WTC11 (cell line): Measurements from ENCODE around the gene C6orf118. TPM values are rescaled to one million over a fixed set of nuclear protein-coding genes. Genes with fewer than 3 reads are reported as not detected.

ENCODE experiments used
- ATAC-seq: fragments of 200-7000 bp; cut with Tn5 transposase; 2 replicates; pipeline ENCODE4 v1.10.0; 2021; ENCODE audit warnings: mild to moderate bottlenecking, moderate library complexity
- CTCF ChIA-PET: fragments of 300-600 bp; sonication (Branson Sonifier 250); formaldehyde crosslinking; loops from one replicate; lab custom pipeline; 2021; ENCODE audit warnings: antibody characterized with exemption; lab: Charles Lee
- POLR2A ChIA-PET: fragments of 350-600 bp; sonication (Branson Sonifier 250); formaldehyde crosslinking; loops from one replicate; lab custom pipeline; 2021; ENCODE audit warnings: antibody characterized with exemption; lab: Charles Lee
- DNase-seq: peaks from one replicate; pipeline ENCODE4 v3.0.0; 2021; ENCODE audit warnings: low spot score
- H3K27ac Mint-ChIP-seq: 2 replicates; pipeline ENCODE4 v1.8.0; 2021; ENCODE audit warnings: mixed read lengths
- H3K27me3 Mint-ChIP-seq: 2 replicates; pipeline ENCODE4 v1.8.0; 2021; ENCODE audit warnings: low read depth, mild to moderate bottlenecking, moderate library complexity, mixed read lengths
- H3K36me3 Mint-ChIP-seq: 2 replicates; pipeline ENCODE4 v1.8.0; 2021; ENCODE audit warnings: mixed read lengths
- H3K4me1 Mint-ChIP-seq: 2 replicates; pipeline ENCODE4 v1.8.0; 2022; ENCODE audit warnings: mixed read lengths
- H3K4me3 Mint-ChIP-seq: 2 replicates; pipeline ENCODE4 v1.8.0; 2021; ENCODE audit warnings: mild to moderate bottlenecking, moderate library complexity, mixed read lengths
- H3K9me3 Mint-ChIP-seq: 2 replicates; pipeline ENCODE4 v1.8.0; 2021; ENCODE audit warnings: mixed read lengths
- CBFB ChIP-seq: sonication (generic); formaldehyde crosslinking; IDR thresholded peaks from 2 replicates; pipeline ENCODE4 v1.8.1; 2022; ENCODE audit warnings: mild to moderate bottlenecking, low read depth, missing genetic modification reagents
- CREM ChIP-seq: sonication (generic); formaldehyde crosslinking; IDR thresholded peaks from 2 replicates; pipeline ENCODE4 v1.8.1; 2022; ENCODE audit warnings: mild to moderate bottlenecking, missing genetic modification reagents, moderate library complexity
- GTF2I ChIP-seq: fragments of 250-450 bp; sonication (Bioruptor Pico); conservative IDR thresholded peaks from 2 replicates; pipeline ENCODE4 v1.4.0; 2021; ENCODE audit warnings: mild to moderate bottlenecking
- IRF2 ChIP-seq: sonication (generic); formaldehyde crosslinking; IDR thresholded peaks from 2 replicates; pipeline ENCODE4 v1.8.0; 2022; ENCODE audit warnings: low read depth, missing genetic modification reagents, borderline replicate concordance
- MXD4 ChIP-seq: fragments of 250-450 bp; sonication (Bioruptor Pico); IDR thresholded peaks from 2 replicates; pipeline ENCODE4 v1.8.0; 2021; ENCODE audit warnings: mild to moderate bottlenecking, moderate library complexity, borderline replicate concordance
- NR3C1 ChIP-seq: sonication (generic); formaldehyde crosslinking; conservative IDR thresholded peaks from 2 replicates; pipeline ENCODE4 v1.8.1; 2023; ENCODE audit warnings: low read depth, mild to moderate bottlenecking, missing genetic modification reagents
- RELA ChIP-seq: sonication (generic); formaldehyde crosslinking; IDR thresholded peaks from 2 replicates; pipeline ENCODE4 v1.8.1; 2022; ENCODE audit warnings: missing genetic modification reagents, mild to moderate bottlenecking, borderline replicate concordance
- TCF7 ChIP-seq: sonication (generic); formaldehyde crosslinking; IDR thresholded peaks from 2 replicates; pipeline ENCODE4 v1.8.0; 2022; ENCODE audit warnings: mild to moderate bottlenecking, low read depth, missing genetic modification reagents, moderate library complexity
- TEAD1 ChIP-seq: sonication (generic); formaldehyde crosslinking; IDR thresholded peaks from 2 replicates; pipeline ENCODE4 v1.8.0; 2022; ENCODE audit warnings: mild to moderate bottlenecking, missing genetic modification reagents
- TP53 ChIP-seq: sonication (generic); formaldehyde crosslinking; IDR thresholded peaks from 2 replicates; pipeline ENCODE4 v1.8.1; 2023; ENCODE audit warnings: mild to moderate bottlenecking, missing genetic modification reagents
- ZNF219 ChIP-seq: sonication (generic); formaldehyde crosslinking; IDR thresholded peaks from 2 replicates; pipeline ENCODE4 v1.8.0; 2023; ENCODE audit warnings: missing genetic modification reagents, mild to moderate bottlenecking, borderline replicate concordance
- ZNF671 ChIP-seq: fragments of 250-450 bp; sonication (Bioruptor Pico); IDR thresholded peaks from 2 replicates; pipeline ENCODE4 v1.8.0; 2021; ENCODE audit warnings: mild to moderate bottlenecking
- total RNA-seq: library from RNA; stranded (reverse); gene quantifications from 3 replicates; pipeline ENCODE4 v1.2.3, GENCODE V29; 2021
- TF ChIP-seq, protein P1 (sequence below): fragments of 250-450 bp; sonication (Bioruptor Pico); IDR thresholded peaks from 2 replicates; pipeline ENCODE4 v1.9.0; 2021; ENCODE audit warnings: mild to moderate bottlenecking, borderline replicate concordance
- TF ChIP-seq, protein P2 (sequence below): sonication (generic); formaldehyde crosslinking; conservative IDR thresholded peaks from 2 replicates; pipeline ENCODE4 v1.8.1; 2023; ENCODE audit warnings: mild to moderate bottlenecking, low read depth, missing genetic modification reagents, moderate library complexity
- TF ChIP-seq, protein P3 (sequence below): fragments of 200-600 bp; IDR thresholded peaks from 2 replicates; pipeline ENCODE4 v1.8.0; 2022; ENCODE audit warnings: antibody characterized with exemption
- TF ChIP-seq, protein P4 (sequence below): sonication (generic); formaldehyde crosslinking; IDR thresholded peaks from 2 replicates; pipeline ENCODE4 v1.8.1; 2023; ENCODE audit warnings: mild to moderate bottlenecking, missing genetic modification reagents, borderline replicate concordance
- TF ChIP-seq, protein P5 (sequence below): sonication (generic); formaldehyde crosslinking; IDR thresholded peaks from 2 replicates; pipeline ENCODE4 v1.8.0; 2023; ENCODE audit warnings: missing genetic modification reagents, mild to moderate bottlenecking, borderline replicate concordance
- TF ChIP-seq, protein P6 (sequence below): sonication (generic); formaldehyde crosslinking; IDR thresholded peaks from 2 replicates; pipeline ENCODE4 v1.8.0; 2022; ENCODE audit warnings: mild to moderate bottlenecking, missing genetic modification reagents

C6orf118 gene
- total RNA-seq, 1 experiment from 2014 or later = 0.22 TPM

DNA sequence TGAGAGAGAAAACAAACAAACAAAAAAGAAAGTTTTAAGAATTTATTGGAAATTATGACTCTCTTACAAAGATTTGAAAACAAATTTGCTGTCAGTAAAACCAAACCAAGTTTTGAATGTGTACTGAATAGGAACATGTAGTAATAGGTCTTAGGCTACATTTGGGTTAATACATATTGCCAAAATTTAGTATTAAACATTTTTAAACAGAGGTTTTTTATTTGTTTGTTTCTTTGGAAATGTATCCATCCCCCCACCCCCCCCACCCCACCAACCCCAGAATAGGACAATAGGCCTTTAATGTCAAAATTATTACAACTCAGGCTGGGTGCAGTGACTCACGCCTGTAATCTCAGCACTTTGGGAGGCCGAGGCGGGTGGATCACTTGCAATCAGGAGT, 2.5 kb downstream of the C6orf118 start (continued):
- TF ChIP-seq TCF7 (CRISPR knock-in tag) (no peak), CREM (no peak), MXD4 (no peak), RELA (CRISPR knock-in tag) (no peak), NR3C1 (CRISPR knock-in tag) (no peak)
- TF ChIP-seq, protein P1, sequence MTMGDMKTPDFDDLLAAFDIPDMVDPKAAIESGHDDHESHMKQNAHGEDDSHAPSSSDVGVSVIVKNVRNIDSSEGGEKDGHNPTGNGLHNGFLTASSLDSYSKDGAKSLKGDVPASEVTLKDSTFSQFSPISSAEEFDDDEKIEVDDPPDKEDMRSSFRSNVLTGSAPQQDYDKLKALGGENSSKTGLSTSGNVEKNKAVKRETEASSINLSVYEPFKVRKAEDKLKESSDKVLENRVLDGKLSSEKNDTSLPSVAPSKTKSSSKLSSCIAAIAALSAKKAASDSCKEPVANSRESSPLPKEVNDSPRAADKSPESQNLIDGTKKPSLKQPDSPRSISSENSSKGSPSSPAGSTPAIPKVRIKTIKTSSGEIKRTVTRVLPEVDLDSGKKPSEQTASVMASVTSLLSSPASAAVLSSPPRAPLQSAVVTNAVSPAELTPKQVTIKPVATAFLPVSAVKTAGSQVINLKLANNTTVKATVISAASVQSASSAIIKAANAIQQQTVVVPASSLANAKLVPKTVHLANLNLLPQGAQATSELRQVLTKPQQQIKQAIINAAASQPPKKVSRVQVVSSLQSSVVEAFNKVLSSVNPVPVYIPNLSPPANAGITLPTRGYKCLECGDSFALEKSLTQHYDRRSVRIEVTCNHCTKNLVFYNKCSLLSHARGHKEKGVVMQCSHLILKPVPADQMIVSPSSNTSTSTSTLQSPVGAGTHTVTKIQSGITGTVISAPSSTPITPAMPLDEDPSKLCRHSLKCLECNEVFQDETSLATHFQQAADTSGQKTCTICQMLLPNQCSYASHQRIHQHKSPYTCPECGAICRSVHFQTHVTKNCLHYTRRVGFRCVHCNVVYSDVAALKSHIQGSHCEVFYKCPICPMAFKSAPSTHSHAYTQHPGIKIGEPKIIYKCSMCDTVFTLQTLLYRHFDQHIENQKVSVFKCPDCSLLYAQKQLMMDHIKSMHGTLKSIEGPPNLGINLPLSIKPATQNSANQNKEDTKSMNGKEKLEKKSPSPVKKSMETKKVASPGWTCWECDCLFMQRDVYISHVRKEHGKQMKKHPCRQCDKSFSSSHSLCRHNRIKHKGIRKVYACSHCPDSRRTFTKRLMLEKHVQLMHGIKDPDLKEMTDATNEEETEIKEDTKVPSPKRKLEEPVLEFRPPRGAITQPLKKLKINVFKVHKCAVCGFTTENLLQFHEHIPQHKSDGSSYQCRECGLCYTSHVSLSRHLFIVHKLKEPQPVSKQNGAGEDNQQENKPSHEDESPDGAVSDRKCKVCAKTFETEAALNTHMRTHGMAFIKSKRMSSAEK (CRISPR knock-in tag) = no peak
- TF ChIP-seq, all 79 proteins: peak for 0

DNA sequence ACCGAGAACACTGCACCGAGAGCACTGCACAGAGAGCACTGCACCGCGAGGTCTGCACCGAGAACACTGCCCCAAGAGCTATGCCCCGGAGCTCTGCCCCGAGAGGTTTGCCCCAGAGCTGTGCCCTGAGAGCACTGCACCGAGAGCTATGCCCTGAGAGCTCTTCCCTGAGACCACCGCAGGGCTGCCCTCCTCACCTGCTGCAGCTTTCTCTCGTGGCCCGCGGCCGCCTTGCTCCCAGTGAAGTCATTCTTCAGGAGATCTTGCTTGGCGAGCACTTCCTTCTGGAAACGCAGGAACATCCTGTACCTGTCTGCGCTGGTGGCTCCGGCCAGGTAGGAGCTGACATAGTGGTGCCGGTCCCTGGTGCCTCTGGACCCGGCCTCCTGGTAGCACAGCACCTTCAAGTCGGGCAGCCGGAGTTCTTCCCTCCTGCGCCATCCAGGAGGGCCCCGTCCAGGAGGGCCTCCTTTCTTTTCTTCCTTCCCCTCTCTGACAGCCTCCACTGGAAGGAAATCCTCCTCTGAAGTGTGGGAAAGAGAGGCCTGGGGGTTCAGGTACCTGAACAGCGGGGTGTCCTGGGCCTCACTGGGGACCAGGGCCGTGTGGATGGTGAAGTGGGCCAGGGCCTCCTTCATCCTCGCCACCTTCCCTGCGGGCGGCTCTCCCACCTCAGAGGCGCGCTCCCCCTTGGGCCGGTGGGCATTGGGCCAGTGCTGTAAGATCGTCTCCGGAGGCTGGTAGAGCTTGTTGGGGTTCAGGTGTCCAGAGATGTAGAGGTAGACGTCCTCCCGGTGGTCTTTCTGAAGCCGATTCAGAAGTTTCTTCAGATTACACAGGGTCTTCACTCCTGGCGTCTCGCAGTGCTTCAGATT, 7.8 kb downstream of the C6orf118 start:
- Mint-ChIP-seq H3K27me3 (no peaks in the 10 kb centered on the region; the same call in 1 of the 2 replicates), H3K4me3 (no peak overlapping the region), H3K4me1 (peaks cover 3% of the 10 kb centered on the region), H3K27ac (no peak overlapping the region), H3K36me3 (no peaks in the 10 kb centered on the region; the same call in 1 of the 2 replicates), H3K9me3 (no peaks in the 10 kb centered on the region)
- ChIA-PET CTCF (no interaction called here), POLR2A (no interaction called here)
- DNase-seq (no peak), ATAC-seq (no peak)
- TF ChIP-seq TP53 (CRISPR knock-in tag) (no peak), IRF2 (CRISPR knock-in tag) (no peak), GTF2I (CRISPR knock-in tag) (no peak), CBFB (CRISPR knock-in tag) (no peak), ZNF671 (CRISPR knock-in tag) (no peak), ZNF219 (no peak), TEAD1 (no peak)
- TF ChIP-seq, protein P2, sequence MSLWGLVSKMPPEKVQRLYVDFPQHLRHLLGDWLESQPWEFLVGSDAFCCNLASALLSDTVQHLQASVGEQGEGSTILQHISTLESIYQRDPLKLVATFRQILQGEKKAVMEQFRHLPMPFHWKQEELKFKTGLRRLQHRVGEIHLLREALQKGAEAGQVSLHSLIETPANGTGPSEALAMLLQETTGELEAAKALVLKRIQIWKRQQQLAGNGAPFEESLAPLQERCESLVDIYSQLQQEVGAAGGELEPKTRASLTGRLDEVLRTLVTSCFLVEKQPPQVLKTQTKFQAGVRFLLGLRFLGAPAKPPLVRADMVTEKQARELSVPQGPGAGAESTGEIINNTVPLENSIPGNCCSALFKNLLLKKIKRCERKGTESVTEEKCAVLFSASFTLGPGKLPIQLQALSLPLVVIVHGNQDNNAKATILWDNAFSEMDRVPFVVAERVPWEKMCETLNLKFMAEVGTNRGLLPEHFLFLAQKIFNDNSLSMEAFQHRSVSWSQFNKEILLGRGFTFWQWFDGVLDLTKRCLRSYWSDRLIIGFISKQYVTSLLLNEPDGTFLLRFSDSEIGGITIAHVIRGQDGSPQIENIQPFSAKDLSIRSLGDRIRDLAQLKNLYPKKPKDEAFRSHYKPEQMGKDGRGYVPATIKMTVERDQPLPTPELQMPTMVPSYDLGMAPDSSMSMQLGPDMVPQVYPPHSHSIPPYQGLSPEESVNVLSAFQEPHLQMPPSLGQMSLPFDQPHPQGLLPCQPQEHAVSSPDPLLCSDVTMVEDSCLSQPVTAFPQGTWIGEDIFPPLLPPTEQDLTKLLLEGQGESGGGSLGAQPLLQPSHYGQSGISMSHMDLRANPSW (CRISPR knock-in tag) = no peak
- TF ChIP-seq, protein P3, sequence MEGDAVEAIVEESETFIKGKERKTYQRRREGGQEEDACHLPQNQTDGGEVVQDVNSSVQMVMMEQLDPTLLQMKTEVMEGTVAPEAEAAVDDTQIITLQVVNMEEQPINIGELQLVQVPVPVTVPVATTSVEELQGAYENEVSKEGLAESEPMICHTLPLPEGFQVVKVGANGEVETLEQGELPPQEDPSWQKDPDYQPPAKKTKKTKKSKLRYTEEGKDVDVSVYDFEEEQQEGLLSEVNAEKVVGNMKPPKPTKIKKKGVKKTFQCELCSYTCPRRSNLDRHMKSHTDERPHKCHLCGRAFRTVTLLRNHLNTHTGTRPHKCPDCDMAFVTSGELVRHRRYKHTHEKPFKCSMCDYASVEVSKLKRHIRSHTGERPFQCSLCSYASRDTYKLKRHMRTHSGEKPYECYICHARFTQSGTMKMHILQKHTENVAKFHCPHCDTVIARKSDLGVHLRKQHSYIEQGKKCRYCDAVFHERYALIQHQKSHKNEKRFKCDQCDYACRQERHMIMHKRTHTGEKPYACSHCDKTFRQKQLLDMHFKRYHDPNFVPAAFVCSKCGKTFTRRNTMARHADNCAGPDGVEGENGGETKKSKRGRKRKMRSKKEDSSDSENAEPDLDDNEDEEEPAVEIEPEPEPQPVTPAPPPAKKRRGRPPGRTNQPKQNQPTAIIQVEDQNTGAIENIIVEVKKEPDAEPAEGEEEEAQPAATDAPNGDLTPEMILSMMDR = no peak
- TF ChIP-seq, protein P4, sequence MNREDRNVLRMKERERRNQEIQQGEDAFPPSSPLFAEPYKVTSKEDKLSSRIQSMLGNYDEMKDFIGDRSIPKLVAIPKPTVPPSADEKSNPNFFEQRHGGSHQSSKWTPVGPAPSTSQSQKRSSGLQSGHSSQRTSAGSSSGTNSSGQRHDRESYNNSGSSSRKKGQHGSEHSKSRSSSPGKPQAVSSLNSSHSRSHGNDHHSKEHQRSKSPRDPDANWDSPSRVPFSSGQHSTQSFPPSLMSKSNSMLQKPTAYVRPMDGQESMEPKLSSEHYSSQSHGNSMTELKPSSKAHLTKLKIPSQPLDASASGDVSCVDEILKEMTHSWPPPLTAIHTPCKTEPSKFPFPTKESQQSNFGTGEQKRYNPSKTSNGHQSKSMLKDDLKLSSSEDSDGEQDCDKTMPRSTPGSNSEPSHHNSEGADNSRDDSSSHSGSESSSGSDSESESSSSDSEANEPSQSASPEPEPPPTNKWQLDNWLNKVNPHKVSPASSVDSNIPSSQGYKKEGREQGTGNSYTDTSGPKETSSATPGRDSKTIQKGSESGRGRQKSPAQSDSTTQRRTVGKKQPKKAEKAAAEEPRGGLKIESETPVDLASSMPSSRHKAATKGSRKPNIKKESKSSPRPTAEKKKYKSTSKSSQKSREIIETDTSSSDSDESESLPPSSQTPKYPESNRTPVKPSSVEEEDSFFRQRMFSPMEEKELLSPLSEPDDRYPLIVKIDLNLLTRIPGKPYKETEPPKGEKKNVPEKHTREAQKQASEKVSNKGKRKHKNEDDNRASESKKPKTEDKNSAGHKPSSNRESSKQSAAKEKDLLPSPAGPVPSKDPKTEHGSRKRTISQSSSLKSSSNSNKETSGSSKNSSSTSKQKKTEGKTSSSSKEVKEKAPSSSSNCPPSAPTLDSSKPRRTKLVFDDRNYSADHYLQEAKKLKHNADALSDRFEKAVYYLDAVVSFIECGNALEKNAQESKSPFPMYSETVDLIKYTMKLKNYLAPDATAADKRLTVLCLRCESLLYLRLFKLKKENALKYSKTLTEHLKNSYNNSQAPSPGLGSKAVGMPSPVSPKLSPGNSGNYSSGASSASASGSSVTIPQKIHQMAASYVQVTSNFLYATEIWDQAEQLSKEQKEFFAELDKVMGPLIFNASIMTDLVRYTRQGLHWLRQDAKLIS (CRISPR knock-in tag) = no peak
- TF ChIP-seq, protein P5, sequence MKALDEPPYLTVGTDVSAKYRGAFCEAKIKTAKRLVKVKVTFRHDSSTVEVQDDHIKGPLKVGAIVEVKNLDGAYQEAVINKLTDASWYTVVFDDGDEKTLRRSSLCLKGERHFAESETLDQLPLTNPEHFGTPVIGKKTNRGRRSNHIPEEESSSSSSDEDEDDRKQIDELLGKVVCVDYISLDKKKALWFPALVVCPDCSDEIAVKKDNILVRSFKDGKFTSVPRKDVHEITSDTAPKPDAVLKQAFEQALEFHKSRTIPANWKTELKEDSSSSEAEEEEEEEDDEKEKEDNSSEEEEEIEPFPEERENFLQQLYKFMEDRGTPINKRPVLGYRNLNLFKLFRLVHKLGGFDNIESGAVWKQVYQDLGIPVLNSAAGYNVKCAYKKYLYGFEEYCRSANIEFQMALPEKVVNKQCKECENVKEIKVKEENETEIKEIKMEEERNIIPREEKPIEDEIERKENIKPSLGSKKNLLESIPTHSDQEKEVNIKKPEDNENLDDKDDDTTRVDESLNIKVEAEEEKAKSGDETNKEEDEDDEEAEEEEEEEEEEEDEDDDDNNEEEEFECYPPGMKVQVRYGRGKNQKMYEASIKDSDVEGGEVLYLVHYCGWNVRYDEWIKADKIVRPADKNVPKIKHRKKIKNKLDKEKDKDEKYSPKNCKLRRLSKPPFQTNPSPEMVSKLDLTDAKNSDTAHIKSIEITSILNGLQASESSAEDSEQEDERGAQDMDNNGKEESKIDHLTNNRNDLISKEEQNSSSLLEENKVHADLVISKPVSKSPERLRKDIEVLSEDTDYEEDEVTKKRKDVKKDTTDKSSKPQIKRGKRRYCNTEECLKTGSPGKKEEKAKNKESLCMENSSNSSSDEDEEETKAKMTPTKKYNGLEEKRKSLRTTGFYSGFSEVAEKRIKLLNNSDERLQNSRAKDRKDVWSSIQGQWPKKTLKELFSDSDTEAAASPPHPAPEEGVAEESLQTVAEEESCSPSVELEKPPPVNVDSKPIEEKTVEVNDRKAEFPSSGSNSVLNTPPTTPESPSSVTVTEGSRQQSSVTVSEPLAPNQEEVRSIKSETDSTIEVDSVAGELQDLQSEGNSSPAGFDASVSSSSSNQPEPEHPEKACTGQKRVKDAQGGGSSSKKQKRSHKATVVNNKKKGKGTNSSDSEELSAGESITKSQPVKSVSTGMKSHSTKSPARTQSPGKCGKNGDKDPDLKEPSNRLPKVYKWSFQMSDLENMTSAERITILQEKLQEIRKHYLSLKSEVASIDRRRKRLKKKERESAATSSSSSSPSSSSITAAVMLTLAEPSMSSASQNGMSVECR (CRISPR knock-in tag) = no peak
- TF ChIP-seq, protein P6, sequence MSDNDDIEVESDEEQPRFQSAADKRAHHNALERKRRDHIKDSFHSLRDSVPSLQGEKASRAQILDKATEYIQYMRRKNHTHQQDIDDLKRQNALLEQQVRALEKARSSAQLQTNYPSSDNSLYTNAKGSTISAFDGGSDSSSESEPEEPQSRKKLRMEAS (CRISPR knock-in tag) = no peak
